Fibroblast of lung (primary cell): ENCODE results near the gene AQP12B. TPM values are rescaled to one million over a fixed set of nuclear protein-coding genes. Genes with fewer than 3 reads are reported as not detected.

Experiments
- DNase-seq, 2 donors: peaks; one replicate each; pipeline versions ENCODE4 v3.0.0 to v3.0.0-alpha.2; 2010; ENCODE audit warnings: low read depth in 2 of 2
- H2AFZ ChIP-seq: 2 replicates; pipeline ENCODE4 v1.5.1; 2012; ENCODE audit warnings: low read length, control low read depth, inconsistent platforms
- H3K27ac ChIP-seq: 2 replicates; pipeline ENCODE4 v1.5.1; 2011; ENCODE audit warnings: low read length, control low read depth; ENCODE audit not compliant: insufficient read depth
- H3K27me3 ChIP-seq: 2 replicates; pipeline ENCODE4 v1.5.1; 2011; ENCODE audit warnings: mild to moderate bottlenecking, low read length; ENCODE audit not compliant: control insufficient read depth, insufficient read depth
- H3K36me3 ChIP-seq: 2 replicates; pipeline ENCODE4 v1.5.1; 2011; ENCODE audit warnings: low read length; ENCODE audit not compliant: control insufficient read depth, insufficient read depth
- H3K4me1 ChIP-seq: 2 replicates; pipeline ENCODE4 v1.5.1; 2011; ENCODE audit warnings: low read length; ENCODE audit not compliant: control insufficient read depth, insufficient read depth; ENCODE audit errors: extremely low read depth
- H3K4me2 ChIP-seq: 2 replicates; pipeline ENCODE4 v1.5.1; 2011; ENCODE audit warnings: low read length, control low read depth; ENCODE audit not compliant: insufficient read depth; ENCODE audit errors: extremely low read depth
- H3K4me3 ChIP-seq, 4 experiments: fragments of 200-600 bp in 1 of 4; sonication (generic) in 1 of 4; replicated peaks in 1 of 4; 2 replicates each; pipeline ENCODE4 v1.5.1; 2011 to 2016; ENCODE audit warnings: low read length in 4 of 4, low read depth in 3 of 4, mild to moderate bottlenecking in 3 of 4, control low read depth in 2 of 4, inconsistent platforms in 1 of 4, mixed read lengths in 1 of 4; ENCODE audit not compliant: insufficient read depth in 1 of 4; ENCODE audit errors: control extremely low read depth in 1 of 4
- H3K79me2 ChIP-seq: 2 replicates; pipeline ENCODE4 v1.5.1; 2012; ENCODE audit warnings: mild to moderate bottlenecking, low read length, inconsistent platforms; ENCODE audit not compliant: control insufficient read depth, insufficient read depth
- H3K9ac ChIP-seq: 2 replicates; pipeline ENCODE4 v1.5.1; 2011; ENCODE audit warnings: mild to moderate bottlenecking, low read length, control low read depth; ENCODE audit not compliant: insufficient read depth
- H3K9me3 ChIP-seq: 2 replicates; pipeline ENCODE4 v1.5.1; 2012; ENCODE audit warnings: low read depth, low read length; ENCODE audit not compliant: control insufficient read depth, insufficient read depth
- H4K20me1 ChIP-seq: 2 replicates; pipeline ENCODE4 v1.5.1; 2011; ENCODE audit warnings: low read length; ENCODE audit not compliant: control insufficient read depth, insufficient read depth; ENCODE audit errors: extremely low read depth
- CTCF ChIP-seq, 2 donors: IDR thresholded peaks in 1 of 2; conservative IDR thresholded peaks in 1 of 2; 1 replicate in 1 of 2; 2 replicates in 1 of 2; pipeline ENCODE4 v1.5.1; 2011 to 2012; ENCODE audit warnings: low read length in 2 of 2, control low read depth in 1 of 2, inconsistent platforms in 1 of 2, low read depth in 1 of 2, mild to moderate bottlenecking in 1 of 2
- EZH2 ChIP-seq: IDR thresholded peaks from 2 replicates; pipeline ENCODE4 v1.5.1; 2012; ENCODE audit warnings: low read length, control low read depth, mild to moderate bottlenecking; ENCODE audit errors: missing control alignments
- polyA plus RNA-seq, 2 donors: library from polyadenylated mRNA; depleted of rRNA in 1 of 2; stranded (reverse) in 1 of 2; unstranded in 1 of 2; fragments of >200 nt; gene quantifications; 2 replicates each; pipeline ENCODE4 v1.2.1, GENCODE V29; 2011 to 2012; ENCODE audit warnings: missing spikeins in 1 of 2
- total RNA-seq: library from RNA; depleted of rRNA; stranded (reverse); fragments of >200 nt; gene quantifications from 2 replicates; pipeline ENCODE4 v1.2.1, GENCODE V29; 2014

The AQP12B gene
- total and polyA plus RNA-seq, 2 donors (not counting 1 experiment from before 2014, with no cell fraction given) = not detected

- no peak for DNase-seq
- Histone ChIP-seq H3K4me2 (no peak overlapping the region), H3K4me3 (no peak overlapping the region), H3K27ac (no peak overlapping the region), H3K9ac (no peak overlapping the region), H3K36me3 (no peaks in the 10 kb centered on the region), H3K27me3 (peaks cover 7% of the 10 kb centered on the region), H2AFZ (no peak overlapping the region), H3K79me2 (no peaks in the 10 kb centered on the region), H3K9me3 (no peaks in the 10 kb centered on the region), H4K20me1 (no peaks in the 10 kb centered on the region), H3K4me1 (no peaks in the 10 kb centered on the region)
- TF ChIP-seq CTCF (conservative IDR thresholded peaks at IDR 0.05 in 1 of 2, IDR thresholded peaks at IDR 0.05 in 1 of 2; ENCODE audit: low read depth in 1 of 2, low read length in 2 of 2) = no peak
- TF ChIP-seq EZH2 = no peak
These were observed 5.9 kb upstream of the AQP12B start for GRCh38 chr2:240688553-240688919.

GRCh38 chr2:240687741-240688552 lies 5.3 kb upstream of the AQP12B start:
- no peak for DNase-seq
- H3K9ac ChIP-seq = no peak overlapping the region
- no peak for TF ChIP-seq EZH2
- TF ChIP-seq CTCF (conservative IDR thresholded peaks at IDR 0.05 in 1 of 2, IDR thresholded peaks at IDR 0.05 in 1 of 2; ENCODE audit: low read depth in 1 of 2, low read length in 2 of 2) = no peak
- H3K4me2 ChIP-seq = no peak overlapping the region
- H3K4me1 ChIP-seq = no peaks in the 10 kb centered on the region
- H3K27ac ChIP-seq = no peak overlapping the region
- no peak overlapping the region for H2AFZ ChIP-seq
- H3K79me2 ChIP-seq = no peaks in the 10 kb centered on the region
- no peak overlapping the region for H3K4me3 ChIP-seq
- no peaks in the 10 kb centered on the region for H3K36me3 ChIP-seq
- no peaks in the 10 kb centered on the region for H4K20me1 ChIP-seq
- no peaks in the 10 kb centered on the region for H3K9me3 ChIP-seq
- H3K27me3 ChIP-seq = peaks cover 7% of the 10 kb centered on the region

GRCh38 chr2:240687045-240687740 lies 4.5 kb upstream of the AQP12B start:
- H4K20me1 ChIP-seq = no peaks in the 10 kb centered on the region
- TF ChIP-seq EZH2 (no peak), CTCF (conservative IDR thresholded peaks at IDR 0.05 in 1 of 2, IDR thresholded peaks at IDR 0.05 in 1 of 2; ENCODE audit: low read depth in 1 of 2, low read length in 2 of 2) (no peak)
- H3K4me1 ChIP-seq = no peaks in the 10 kb centered on the region
- no peaks in the 10 kb centered on the region for H3K79me2 ChIP-seq
- no peak for DNase-seq
- no peak overlapping the region for H3K27ac ChIP-seq
- no peak overlapping the region for H3K4me3 ChIP-seq
- no peaks in the 10 kb centered on the region for H3K9me3 ChIP-seq
- H3K27me3 ChIP-seq = peaks cover 7% of the 10 kb centered on the region
- no peak overlapping the region for H2AFZ ChIP-seq
- H3K9ac ChIP-seq = no peak overlapping the region
- no peak overlapping the region for H3K4me2 ChIP-seq
- H3K36me3 ChIP-seq = no peaks in the 10 kb centered on the region
